GM19025 (cell line): ENCODE data around the gene SENP8.
"Not testable (repeated sequence)": the region's sequence is repeated elsewhere in the genome, so short reads cannot be mapped to it uniquely, and the experiment has no call there.

ENCODE experiments used
- ATAC-seq: cut with Tn5 transposase; IDR thresholded peaks from one replicate; pipeline ENCODE4 v1.9.1; 2021; ENCODE audit warnings: mild to moderate bottlenecking, low read depth, moderate library complexity; ENCODE audit not compliant: unreplicated experiment

SENP8 gene

GRCh38 chr15:72154316-72154715 is 36.1 kb downstream of the SENP8 start:
- no peak for ATAC-seq

GRCh38 chr15:72155003-72155621 is 36.9 kb downstream of the SENP8 start:
- ATAC-seq = no peak

- ATAC-seq = no peak
Observed at GRCh38 chr15:72155635-72156616, 37.7 kb downstream of the SENP8 start.

GRCh38 chr15:72156928-72157327 is 38.7 kb downstream of the SENP8 start:
- ATAC-seq = no peak

GRCh38 chr15:72160696-72161245 is 42.6 kb downstream of the SENP8 start:
- no peak for ATAC-seq

- no peak for ATAC-seq
Observed at GRCh38 chr15:72161361-72162132, 43.3 kb downstream of the SENP8 start.

GRCh38 chr15:72162569-72162968 is 44.4 kb downstream of the SENP8 start:
- no peak for ATAC-seq

GRCh38 chr15:72163719-72164118 is 45.5 kb downstream of the SENP8 start:
- no peak for ATAC-seq

GRCh38 chr15:72166716-72167417 is 48.7 kb downstream of the SENP8 start:
- ATAC-seq = no peak

- ATAC-seq = no peak
Observed at GRCh38 chr15:72167445-72167844, 49.2 kb downstream of the SENP8 start.

- no peak for ATAC-seq
Observed at GRCh38 chr15:72168131-72168807, 50.1 kb downstream of the SENP8 start.

- ATAC-seq = no peak
Observed at GRCh38 chr15:72168808-72169190, 50.6 kb downstream of the SENP8 start.

GRCh38 chr15:72169236-72169920 is 51.2 kb downstream of the SENP8 start:
- no peak for ATAC-seq

GRCh38 chr15:72169921-72170611 is 51.9 kb downstream of the SENP8 start:
- ATAC-seq = no peak

GRCh38 chr15:72170691-72171090 is 52.5 kb downstream of the SENP8 start:
- ATAC-seq = no peak

GRCh38 chr15:72171978-72172377 is 53.8 kb downstream of the SENP8 start:
- not testable (repeated sequence) for ATAC-seq

- ATAC-seq = no peak
Observed at GRCh38 chr15:72172796-72173195, 54.6 kb downstream of the SENP8 start.

- no peak for ATAC-seq
Observed at GRCh38 chr15:72173401-72173800, 55.2 kb downstream of the SENP8 start.
